HEK293T (cell line): ENCODE data around the gene PCDHB3.
"Not testable (repeated sequence)": the region's sequence is repeated elsewhere in the genome, so short reads cannot be mapped to it uniquely, and the experiment has no call there.

Source experiments
- CTCF ChIA-PET: fragments of 350-600 bp; formaldehyde crosslinking; extraction: SDS; loops from one replicate; lab custom pipeline; 2021; ENCODE audit warnings: antibody characterized with exemption, inconsistent platforms; lab: Yijun Ruan, JAX
- POLR2A ChIA-PET: fragments of 350-600 bp; formaldehyde crosslinking; extraction: SDS; loops from one replicate; lab custom pipeline; 2020; ENCODE audit warnings: antibody characterized with exemption, inconsistent platforms; lab: Yijun Ruan, JAX
- DNase-seq: peaks from one replicate; pipeline ENCODE4 v3.0.0; 2012; ENCODE audit warnings: mixed read lengths; ENCODE audit errors: extremely low spot score
- ARNT ChIP-seq: fragments of 450-650 bp; IDR thresholded peaks from 2 replicates; pipeline ENCODE4 v1.6.1; 2017; ENCODE audit warnings: mild to moderate bottlenecking
- BHLHE40 ChIP-seq: fragments of 450-650 bp; IDR thresholded peaks from 2 replicates; pipeline ENCODE4 v1.6.1; 2016; ENCODE audit warnings: mild to moderate bottlenecking, moderate library complexity, borderline replicate concordance
- CTBP1 ChIP-seq: fragments of 450-650 bp; IDR thresholded peaks from 2 replicates; pipeline ENCODE4 v1.6.1; 2016; ENCODE audit warnings: borderline replicate concordance
- ELF4 ChIP-seq: fragments of 450-650 bp; IDR thresholded peaks from 2 replicates; pipeline ENCODE4 v1.6.1; 2017; ENCODE audit warnings: antibody characterized with exemption
- FOXA1 ChIP-seq: fragments of 450-650 bp; IDR thresholded peaks from 2 replicates; pipeline ENCODE4 v1.6.1; 2016; ENCODE audit warnings: mild to moderate bottlenecking
- FOXK2 ChIP-seq: fragments of 450-650 bp; IDR thresholded peaks from 2 replicates; pipeline ENCODE4 v1.6.1; 2016; ENCODE audit warnings: mild to moderate bottlenecking
- FOXM1 ChIP-seq: fragments of 450-650 bp; IDR thresholded peaks from 2 replicates; pipeline ENCODE4 v1.6.1; 2017; ENCODE audit warnings: mild to moderate bottlenecking, borderline replicate concordance
- HDGF ChIP-seq: fragments of 450-650 bp; IDR thresholded peaks from 2 replicates; pipeline ENCODE4 v1.6.1; 2017; ENCODE audit warnings: antibody characterized with exemption, borderline replicate concordance
- L3MBTL2 ChIP-seq: fragments of 450-650 bp; conservative IDR thresholded peaks from 2 replicates; pipeline ENCODE4 v1.6.1; 2016; ENCODE audit warnings: mild to moderate bottlenecking
- LEF1 ChIP-seq: fragments of 450-650 bp; IDR thresholded peaks from 2 replicates; pipeline ENCODE4 v1.6.1; 2017; ENCODE audit warnings: mild to moderate bottlenecking, borderline replicate concordance
- NFRKB ChIP-seq: fragments of 450-650 bp; IDR thresholded peaks from 2 replicates; pipeline ENCODE4 v1.6.1; 2016; ENCODE audit warnings: mild to moderate bottlenecking, moderate library complexity
- PKNOX1 ChIP-seq: fragments of 450-650 bp; IDR thresholded peaks from 2 replicates; pipeline ENCODE4 v1.6.1; 2016
- SP1 ChIP-seq: fragments of 450-650 bp; IDR thresholded peaks from 2 replicates; pipeline ENCODE4 v1.6.1; 2017
- SUZ12 ChIP-seq: fragments of 450-650 bp; IDR thresholded peaks from 2 replicates; pipeline ENCODE4 v1.6.1; 2016; ENCODE audit warnings: mild to moderate bottlenecking
- TARDBP ChIP-seq: fragments of 450-650 bp; IDR thresholded peaks from 2 replicates; pipeline ENCODE4 v1.6.1; 2016
- ZNF384 ChIP-seq: fragments of 450-650 bp; IDR thresholded peaks from 2 replicates; pipeline ENCODE4 v1.6.1; 2016

The PCDHB3 gene

GRCh38 chr5:141135718-141136266 is 35.5 kb downstream of the PCDHB3 start:
- ChIA-PET CTCF (interaction anchor here (1.3 kb wide), 1 partner anchor 47 kb away, joined by 3 read pairs; the partner anchor contains the start of gene PCDHB16), POLR2A (no interaction called here)
- DNase-seq, result no peak
- TF ChIP-seq FOXK2 (no peak), L3MBTL2 (no peak), SP1 (no peak), ZNF384 (no peak), HDGF (no peak)

- CTCF ChIA-PET, POLR2A ChIA-PET: not testable (repeated sequence)
Observed at GRCh38 chr5:141137346-141137745, 37.1 kb downstream of the PCDHB3 start.

GRCh38 chr5:141149812-141150211 is 49.5 kb downstream of the PCDHB3 start, which contains the start of gene PCDHB6:
Gene PCDHB6, plus strand, starts transcription at chr5:141150057. Its CDS starts 201 bp downstream, at chr5:141150258.
- CTCF ChIA-PET, result no interaction called here
- POLR2A ChIA-PET, result no interaction called here
- TF ChIP-seq TARDBP (no peak), ARNT (no peak), NFRKB (no peak), HDGF (no peak), FOXA1 (no peak), L3MBTL2 (no peak), SUZ12 (no peak), ELF4 (no peak), ZNF384 (no peak), BHLHE40 (no peak), FOXM1 (no peak), CTBP1 (no peak), SP1 (no peak), PKNOX1 (no peak), LEF1 (no peak), FOXK2 (no peak)
- DNase-seq, result peak; percentile 30

More at GRCh38 chr5:141137346-141137745, 37.1 kb downstream of the PCDHB3 start:
- DNase-seq, result not testable (repeated sequence)

GRCh38 chr5:141150224-141150992 is 50.1 kb downstream of the PCDHB3 start:
- POLR2A ChIA-PET, result no interaction called here
- no peak for DNase-seq
- no peak for TF ChIP-seq ARNT
- TF ChIP-seq LEF1, result no peak
- no peak for TF ChIP-seq L3MBTL2
- no peak for TF ChIP-seq HDGF
- no peak for TF ChIP-seq BHLHE40
- TF ChIP-seq SUZ12, result no peak
- no peak for TF ChIP-seq ZNF384
- no peak for TF ChIP-seq PKNOX1
- no peak for TF ChIP-seq CTBP1
- no peak for TF ChIP-seq TARDBP
- TF ChIP-seq ELF4, result no peak
- CTCF ChIA-PET, result interaction anchor here (0.6 kb wide), 1 partner anchor 341 kb away, joined by 3 read pairs; no protein-coding TSS in a partner anchor

GRCh38 chr5:141150993-141151325 is 50.7 kb downstream of the PCDHB3 start:
- no peak for TF ChIP-seq BHLHE40
- TF ChIP-seq FOXK2, result no peak
- no peak for DNase-seq
- POLR2A ChIA-PET, result no interaction called here
- CTCF ChIA-PET, result no interaction called here

- POLR2A ChIA-PET, CTCF ChIA-PET, DNase-seq: not testable (repeated sequence)
Observed at GRCh38 chr5:141151632-141152031, 51.4 kb downstream of the PCDHB3 start.

- DNase-seq, POLR2A ChIA-PET, CTCF ChIA-PET: not testable (repeated sequence)
Observed at GRCh38 chr5:141152096-141152495, 51.8 kb downstream of the PCDHB3 start.
